GM23338 (cell line): ENCODE data around the gene C4BPA.

Experiments used
- EZH2 ChIP-seq: fragments of 200-600 bp; sonication (generic); IDR thresholded peaks from one replicate; pipeline ENCODE4 v1.8.0; 2017; ENCODE audit warnings: antibody characterized with exemption, mild to moderate bottlenecking, low read depth; ENCODE audit not compliant: unreplicated experiment
- NANOG ChIP-seq: IDR thresholded peaks from 2 replicates; pipeline ENCODE4 v1.6.1; 2016; ENCODE audit warnings: antibody characterized with exemption, borderline replicate concordance
- TF ChIP-seq, protein P1 (sequence below), 2 experiments: fragments of 200-600 bp in 1 of 2; sonication (generic) in 1 of 2; conservative IDR thresholded peaks; 2 replicates each; pipeline versions ENCODE4 v1.5.1 to v1.6.1; 2016 to 2017; ENCODE audit warnings: antibody characterized with exemption in 2 of 2, low read depth in 2 of 2, mild to moderate bottlenecking in 2 of 2, moderate library complexity in 1 of 2

DNA sequence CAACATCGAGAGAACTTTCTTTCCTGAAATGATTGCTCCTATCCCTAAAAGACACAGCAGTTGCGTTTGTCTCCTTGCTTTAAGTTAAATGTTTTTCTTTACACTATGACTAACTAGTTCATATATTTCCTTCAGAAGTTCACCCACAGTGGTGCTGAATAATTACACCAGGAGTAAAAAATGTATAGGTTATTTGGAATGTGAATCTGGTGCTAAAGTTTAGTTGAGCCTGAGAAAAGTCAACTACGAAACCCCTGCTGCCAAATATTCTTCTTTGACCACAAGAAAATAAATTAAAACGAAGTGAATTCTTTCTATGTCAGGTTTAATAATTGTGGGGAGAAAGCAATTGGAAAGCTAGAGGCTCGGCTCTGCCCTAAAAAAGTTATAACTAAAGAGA is 52.8 kb downstream of the C4BPA start:
- TF ChIP-seq NANOG (no peak), EZH2 (no peak)
- TF ChIP-seq, protein P1, sequence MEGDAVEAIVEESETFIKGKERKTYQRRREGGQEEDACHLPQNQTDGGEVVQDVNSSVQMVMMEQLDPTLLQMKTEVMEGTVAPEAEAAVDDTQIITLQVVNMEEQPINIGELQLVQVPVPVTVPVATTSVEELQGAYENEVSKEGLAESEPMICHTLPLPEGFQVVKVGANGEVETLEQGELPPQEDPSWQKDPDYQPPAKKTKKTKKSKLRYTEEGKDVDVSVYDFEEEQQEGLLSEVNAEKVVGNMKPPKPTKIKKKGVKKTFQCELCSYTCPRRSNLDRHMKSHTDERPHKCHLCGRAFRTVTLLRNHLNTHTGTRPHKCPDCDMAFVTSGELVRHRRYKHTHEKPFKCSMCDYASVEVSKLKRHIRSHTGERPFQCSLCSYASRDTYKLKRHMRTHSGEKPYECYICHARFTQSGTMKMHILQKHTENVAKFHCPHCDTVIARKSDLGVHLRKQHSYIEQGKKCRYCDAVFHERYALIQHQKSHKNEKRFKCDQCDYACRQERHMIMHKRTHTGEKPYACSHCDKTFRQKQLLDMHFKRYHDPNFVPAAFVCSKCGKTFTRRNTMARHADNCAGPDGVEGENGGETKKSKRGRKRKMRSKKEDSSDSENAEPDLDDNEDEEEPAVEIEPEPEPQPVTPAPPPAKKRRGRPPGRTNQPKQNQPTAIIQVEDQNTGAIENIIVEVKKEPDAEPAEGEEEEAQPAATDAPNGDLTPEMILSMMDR (conservative IDR thresholded peaks at IDR 0.05; ENCODE audit: low read depth in 2 of 2), result no peak
